ENCODE data around the gene PSMC1. TPM values are rescaled to one million over a fixed set of nuclear protein-coding genes. Genes with fewer than 3 reads are reported as not detected.

Gene PSMC1
- total RNA-seq, 2 experiments from 2014 or later = 107 to 108 TPM

- H3K4me1 Mint-ChIP-seq (ENCODE audit: low read depth) = peaks cover 11% of the 10 kb centered on the region
- peaks cover 39% of the 10 kb centered on the region for H3K36me3 Mint-ChIP-seq
- intact Hi-C loops (cut with micrococcal nuclease) = no loop called here
- H3K4me3 Mint-ChIP-seq = no peak overlapping the region
- no peaks in the 10 kb centered on the region for H3K27me3 Mint-ChIP-seq
- POLR2A ChIA-PET = no interaction called here
- peak overlapping the region; percentile 57 for H3K27ac Mint-ChIP-seq
- CTCF ChIA-PET = no interaction called here
- H3K9me3 Mint-ChIP-seq = no peaks in the 10 kb centered on the region
- no peak for DNase-seq
Measured at GRCh38 chr14:90263748-90264449, 7.5 kb downstream of the PSMC1 start.

- Mint-ChIP-seq H3K9me3 (no peaks in the 10 kb centered on the region), H3K27me3 (no peaks in the 10 kb centered on the region), H3K36me3 (peaks cover 47% of the 10 kb centered on the region), H3K27ac (peak overlapping the region; percentile 38), H3K4me3 (no peak overlapping the region), H3K4me1 (ENCODE audit: low read depth) (peaks cover 8% of the 10 kb centered on the region)
- no peak for DNase-seq
- POLR2A ChIA-PET = interaction anchor here (0.8 to 1.7 kb wide), 4 partner anchors 9 to 117 kb away, joined by 3 to 6 read pairs (median 4); partner anchors contain the start of gene PSMC1
- CTCF ChIA-PET = interaction anchor here (0.7 to 1.1 kb wide), 2 partner anchors 30 to 430 kb away, joined by 4 read pairs; no protein-coding TSS in a partner anchor
- intact Hi-C loops (cut with micrococcal nuclease) = no loop called here
Measured at GRCh38 chr14:90266441-90267154, 10.2 kb downstream of the PSMC1 start.

- H3K4me3 Mint-ChIP-seq = no peak overlapping the region
- intact Hi-C loops (cut with micrococcal nuclease) = no loop called here
- CTCF ChIA-PET = no interaction called here
- DNase-seq = no peak
- H3K36me3 Mint-ChIP-seq = peaks cover 49% of the 10 kb centered on the region
- H3K9me3 Mint-ChIP-seq = no peaks in the 10 kb centered on the region
- peaks cover 8% of the 10 kb centered on the region for H3K4me1 Mint-ChIP-seq (ENCODE audit: low read depth)
- peak overlapping the region; percentile 11 for H3K27ac Mint-ChIP-seq
- no peaks in the 10 kb centered on the region for H3K27me3 Mint-ChIP-seq
- POLR2A ChIA-PET = interaction anchor here (0.7 kb wide), 1 partner anchor 12 kb away, joined by 3 read pairs; the partner anchor contains the start of gene PSMC1
Measured at GRCh38 chr14:90268420-90268819, 12.1 kb downstream of the PSMC1 start.

GRCh38 chr14:90272523-90272922 is 16.2 kb downstream of the PSMC1 start:
- CTCF ChIA-PET = interaction anchor here (0.5 to 0.6 kb wide), 2 partner anchors 302 to 751 kb away, joined by 3 read pairs; no protein-coding TSS in a partner anchor
- POLR2A ChIA-PET = no interaction called here
- peaks cover 38% of the 10 kb centered on the region for H3K36me3 Mint-ChIP-seq
- intact Hi-C loops (cut with micrococcal nuclease) = no loop called here
- no peak overlapping the region for H3K4me3 Mint-ChIP-seq
- no peaks in the 10 kb centered on the region for H3K27me3 Mint-ChIP-seq
- DNase-seq = no peak
- H3K9me3 Mint-ChIP-seq = no peaks in the 10 kb centered on the region
- H3K4me1 Mint-ChIP-seq (ENCODE audit: low read depth) = peaks cover 22% of the 10 kb centered on the region
- no peak overlapping the region for H3K27ac Mint-ChIP-seq

GRCh38 chr14:90273532-90273931 is 17.2 kb downstream of the PSMC1 start:
- intact Hi-C loops (cut with micrococcal nuclease) = no loop called here
- POLR2A ChIA-PET = no interaction called here
- CTCF ChIA-PET = no interaction called here
- H3K27me3 Mint-ChIP-seq = no peaks in the 10 kb centered on the region
- H3K4me3 Mint-ChIP-seq = no peak overlapping the region
- peaks cover 22% of the 10 kb centered on the region for H3K4me1 Mint-ChIP-seq (ENCODE audit: low read depth)
- peaks cover 35% of the 10 kb centered on the region for H3K36me3 Mint-ChIP-seq
- peak overlapping the region; percentile 74 for H3K27ac Mint-ChIP-seq
- H3K9me3 Mint-ChIP-seq = no peaks in the 10 kb centered on the region
- no peak for DNase-seq

GRCh38 chr14:90274019-90274418 is 17.7 kb downstream of the PSMC1 start:
- intact Hi-C loops (cut with micrococcal nuclease) = no loop called here
- POLR2A ChIA-PET = no interaction called here
- no peaks in the 10 kb centered on the region for H3K9me3 Mint-ChIP-seq
- DNase-seq = no peak
- H3K36me3 Mint-ChIP-seq = peaks cover 32% of the 10 kb centered on the region
- H3K4me1 Mint-ChIP-seq (ENCODE audit: low read depth) = peaks cover 22% of the 10 kb centered on the region
- peak overlapping the region; percentile 74 for H3K27ac Mint-ChIP-seq
- CTCF ChIA-PET = no interaction called here
- no peaks in the 10 kb centered on the region for H3K27me3 Mint-ChIP-seq
- H3K4me3 Mint-ChIP-seq = no peak overlapping the region

- peaks cover 25% of the 10 kb centered on the region for H3K36me3 Mint-ChIP-seq
- POLR2A ChIA-PET = interaction anchor here (0.6 to 2.5 kb wide), 5 partner anchors 9 to 483 kb away, joined by 3 to 10 read pairs (median 3); partner anchors contain the start of gene PSMC1
- peak; percentile 65 for DNase-seq
- intact Hi-C loops (cut with micrococcal nuclease) = loop anchor here (1.0 kb wide), 1 partner anchor 56 kb away; the partner anchor contains the start of gene NRDE2
- no peaks in the 10 kb centered on the region for H3K27me3 Mint-ChIP-seq
- CTCF ChIA-PET = interaction anchor here (0.6 to 0.8 kb wide), 2 partner anchors 16 to 21 kb away, joined by 3 read pairs; no protein-coding TSS in a partner anchor
- H3K9me3 Mint-ChIP-seq = no peaks in the 10 kb centered on the region
- H3K27ac Mint-ChIP-seq = peak overlapping the region; percentile 95
- peaks cover 22% of the 10 kb centered on the region for H3K4me1 Mint-ChIP-seq (ENCODE audit: low read depth)
- peak overlapping the region; percentile 18 for H3K4me3 Mint-ChIP-seq
Measured at GRCh38 chr14:90274808-90275457, 18.6 kb downstream of the PSMC1 start.

- H3K27me3 Mint-ChIP-seq = no peaks in the 10 kb centered on the region
- intact Hi-C loops (cut with micrococcal nuclease) = loop anchor here (1.0 kb wide), 1 partner anchor 56 kb away; the partner anchor contains the start of gene NRDE2
- CTCF ChIA-PET = interaction anchor here (0.6 to 0.8 kb wide), 2 partner anchors 17 to 21 kb away, joined by 3 read pairs; no protein-coding TSS in a partner anchor
- peak overlapping the region; percentile 18 for H3K4me3 Mint-ChIP-seq
- peak overlapping the region; percentile 95 for H3K27ac Mint-ChIP-seq
- peaks cover 22% of the 10 kb centered on the region for H3K4me1 Mint-ChIP-seq (ENCODE audit: low read depth)
- H3K9me3 Mint-ChIP-seq = no peaks in the 10 kb centered on the region
- POLR2A ChIA-PET = interaction anchor here (0.6 to 2.5 kb wide), 5 partner anchors 9 to 483 kb away, joined by 3 to 10 read pairs (median 3); partner anchors contain the start of gene PSMC1
- H3K36me3 Mint-ChIP-seq = peaks cover 20% of the 10 kb centered on the region
- peak; percentile 22 for DNase-seq
Measured at GRCh38 chr14:90275458-90275814, 19.1 kb downstream of the PSMC1 start.

GRCh38 chr14:90275820-90276219 is 19.5 kb downstream of the PSMC1 start:
- peaks cover 20% of the 10 kb centered on the region for H3K36me3 Mint-ChIP-seq
- no peaks in the 10 kb centered on the region for H3K27me3 Mint-ChIP-seq
- CTCF ChIA-PET = interaction anchor here (0.6 to 1.2 kb wide), 3 partner anchors 17 to 124 kb away, joined by 3 to 4 read pairs (median 3); no protein-coding TSS in a partner anchor
- H3K4me1 Mint-ChIP-seq (ENCODE audit: low read depth) = peaks cover 22% of the 10 kb centered on the region
- H3K27ac Mint-ChIP-seq = peak overlapping the region; percentile 95
- DNase-seq = peak; percentile 71
- POLR2A ChIA-PET = interaction anchor here (0.6 to 2.5 kb wide), 5 partner anchors 10 to 483 kb away, joined by 3 to 10 read pairs (median 3); partner anchors contain the start of gene PSMC1
- no peak overlapping the region for H3K4me3 Mint-ChIP-seq
- intact Hi-C loops (cut with micrococcal nuclease) = loop anchor here (1.0 kb wide), 1 partner anchor 55 kb away; the partner anchor contains the start of gene NRDE2
- H3K9me3 Mint-ChIP-seq = no peaks in the 10 kb centered on the region

GRCh38 chr14:90276646-90277367 is 20.5 kb downstream of the PSMC1 start:
- CTCF ChIA-PET = interaction anchor here (0.7 to 1.4 kb wide), 3 partner anchors 9 to 123 kb away, joined by 3 to 4 read pairs (median 3); no protein-coding TSS in a partner anchor
- no peaks in the 10 kb centered on the region for H3K27me3 Mint-ChIP-seq
- intact Hi-C loops (cut with micrococcal nuclease) = no loop called here
- no peak overlapping the region for H3K4me3 Mint-ChIP-seq
- peaks cover 22% of the 10 kb centered on the region for H3K4me1 Mint-ChIP-seq (ENCODE audit: low read depth)
- H3K27ac Mint-ChIP-seq = peak overlapping the region; percentile 63
- no peaks in the 10 kb centered on the region for H3K9me3 Mint-ChIP-seq
- H3K36me3 Mint-ChIP-seq = peaks cover 14% of the 10 kb centered on the region
- POLR2A ChIA-PET = interaction anchor here (1.0 to 2.5 kb wide), 3 partner anchors 11 to 121 kb away, joined by 3 to 10 read pairs (median 4); partner anchors contain the start of gene CALM1
- DNase-seq = peak; percentile 50

Measured in activated CD4-positive, alpha-beta memory T cell treated with anti-CD3 and anti-CD28 coated beads for 36 hours (primary cell).